Measurements from ENCODE around the gene ACCSL.

The ACCSL gene

DNA sequence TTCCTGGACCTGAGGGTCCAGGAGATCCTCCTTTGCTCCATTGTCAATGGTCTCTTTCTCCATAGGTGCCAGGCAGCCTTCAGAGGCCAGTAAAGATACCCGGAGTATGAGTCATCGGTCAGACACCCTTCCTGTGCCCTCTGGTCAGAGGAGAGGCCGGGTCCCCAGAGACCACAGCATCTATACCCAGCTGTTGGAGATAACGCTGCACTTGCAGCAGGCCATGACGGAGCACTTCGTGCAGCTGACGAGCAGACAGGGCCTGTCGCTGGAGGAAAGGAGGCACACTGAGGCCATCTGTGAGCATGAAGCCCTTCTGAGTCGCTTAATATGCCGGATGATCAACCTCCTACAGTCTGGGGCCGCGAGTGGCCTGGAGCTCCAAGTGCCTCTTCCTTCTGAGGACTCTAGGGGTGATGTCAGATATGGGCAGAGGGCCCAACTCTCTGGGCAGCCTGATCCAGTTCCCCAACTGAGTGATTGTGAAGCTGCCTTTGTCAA lies at the start of gene ACCSL:
Gene ACCSL, plus strand, starts transcription at position 51 of the 501 bp plus-strand sequence. Its CDS starts 56 bp downstream, at position 107.
- H3K27ac Mint-ChIP-seq, result no peak within 1 kb of the TSS
- no peaks in the 10 kb centered on the region for H3K4me1 Mint-ChIP-seq (ENCODE audit: low read depth)
- H3K36me3 Mint-ChIP-seq, result no peaks in the 10 kb centered on the region
- H3K9me3 Mint-ChIP-seq (ENCODE audit: low read depth), result no peaks in the 10 kb centered on the region
- H3K4me3 Mint-ChIP-seq, result no peak within 1 kb of the TSS
- peaks cover 3% of the 10 kb centered on the region for H3K27me3 Mint-ChIP-seq

DNA sequence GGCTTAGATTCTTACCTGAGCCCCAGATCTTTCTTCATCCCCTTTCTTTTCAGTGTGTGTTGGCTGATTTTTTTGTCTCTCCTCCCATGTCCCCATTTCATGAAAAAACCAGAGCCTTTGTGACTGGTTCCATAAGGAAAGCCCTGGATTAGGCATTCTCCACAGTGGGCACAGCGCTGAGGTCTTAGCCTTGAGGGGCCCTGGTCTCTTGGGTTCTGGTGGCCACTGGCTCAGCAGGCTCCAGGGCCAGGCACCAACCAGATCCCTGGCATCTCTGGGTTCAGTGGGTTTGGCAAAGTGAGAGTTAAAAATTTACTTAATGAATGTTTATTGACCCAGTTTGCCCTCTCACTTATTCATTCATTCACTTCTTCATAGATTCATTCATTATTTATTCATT lies 49.5 kb upstream of the ACCSL start:
- Mint-ChIP-seq H3K27me3 (no peaks in the 10 kb centered on the region), H3K4me3 (no peak overlapping the region), H3K27ac (no peak overlapping the region), H3K4me1 (ENCODE audit: low read depth) (no peaks in the 10 kb centered on the region), H3K36me3 (no peaks in the 10 kb centered on the region), H3K9me3 (ENCODE audit: low read depth) (no peaks in the 10 kb centered on the region)

DNA sequence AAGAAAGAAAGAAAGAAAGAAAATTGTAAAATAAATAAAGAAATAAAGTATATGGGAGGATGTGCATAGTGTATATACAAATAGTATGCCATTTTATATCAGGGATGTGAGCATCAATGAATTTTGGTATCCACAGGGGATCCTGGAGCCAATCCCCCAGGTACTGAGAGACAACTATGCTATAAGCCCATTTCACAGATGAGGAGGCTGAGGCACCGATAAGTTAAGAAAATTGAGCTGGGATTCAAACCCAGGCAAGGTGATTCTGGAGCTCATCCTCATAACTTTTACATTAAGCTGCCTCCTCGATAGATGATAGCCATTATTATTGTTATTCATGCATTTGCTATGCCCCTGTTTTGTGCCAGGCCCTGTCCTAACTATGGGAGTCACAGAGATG lies 47.0 kb upstream of the ACCSL start:
- H3K27ac Mint-ChIP-seq, result no peak overlapping the region
- H3K4me1 Mint-ChIP-seq (ENCODE audit: low read depth), result no peaks in the 10 kb centered on the region
- no peaks in the 10 kb centered on the region for H3K36me3 Mint-ChIP-seq
- H3K9me3 Mint-ChIP-seq (ENCODE audit: low read depth), result no peaks in the 10 kb centered on the region
- no peak overlapping the region for H3K4me3 Mint-ChIP-seq
- H3K27me3 Mint-ChIP-seq, result no peaks in the 10 kb centered on the region

DNA sequence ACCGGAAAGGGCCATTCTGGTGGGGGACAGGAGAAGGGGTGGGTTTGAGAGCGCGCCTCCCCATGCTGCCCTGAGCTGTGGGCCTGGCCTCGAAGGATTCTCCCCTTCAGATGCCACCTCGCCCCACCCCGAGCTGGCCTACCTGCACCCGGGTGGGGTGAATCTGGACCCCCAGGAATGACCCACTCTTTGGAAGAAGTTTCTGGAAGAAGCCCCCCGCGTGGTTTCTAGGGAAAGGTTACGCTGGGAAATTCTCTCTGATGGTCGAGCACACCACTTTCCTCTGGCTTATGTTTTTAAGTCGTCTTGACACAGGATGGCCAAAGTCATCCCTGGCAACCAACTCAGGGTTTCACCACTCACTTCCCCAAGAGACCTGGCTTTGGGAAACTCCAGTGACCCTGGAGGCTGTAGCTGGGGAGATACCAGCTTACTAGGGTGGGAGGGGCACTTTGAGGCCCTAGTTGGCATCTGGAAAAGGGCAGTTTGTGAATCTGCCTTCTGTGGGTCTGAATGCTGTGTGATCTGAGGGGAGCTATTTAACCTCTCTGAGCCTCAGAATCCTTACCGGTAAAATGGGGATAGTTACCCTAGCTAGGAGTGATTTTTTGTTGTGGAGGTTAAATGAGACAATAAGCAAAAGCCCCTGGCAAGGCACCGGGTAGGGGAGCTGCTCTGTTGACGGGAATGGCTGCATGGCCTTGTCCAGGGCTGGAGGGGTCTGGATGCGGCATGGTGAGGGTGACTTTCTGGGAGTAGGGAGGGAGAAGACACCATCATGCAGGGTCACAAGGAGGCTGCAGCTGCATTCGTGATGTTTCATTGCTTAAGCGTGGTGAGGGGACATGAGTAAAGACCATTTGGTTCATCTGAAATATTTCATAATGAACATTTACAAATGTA lies 45.3 kb upstream of the ACCSL start:
- Mint-ChIP-seq H3K27me3 (no peaks in the 10 kb centered on the region), H3K4me1 (ENCODE audit: low read depth) (no peaks in the 10 kb centered on the region), H3K36me3 (no peaks in the 10 kb centered on the region), H3K9me3 (ENCODE audit: low read depth) (no peaks in the 10 kb centered on the region), H3K4me3 (no peak overlapping the region), H3K27ac (no peak overlapping the region)

DNA sequence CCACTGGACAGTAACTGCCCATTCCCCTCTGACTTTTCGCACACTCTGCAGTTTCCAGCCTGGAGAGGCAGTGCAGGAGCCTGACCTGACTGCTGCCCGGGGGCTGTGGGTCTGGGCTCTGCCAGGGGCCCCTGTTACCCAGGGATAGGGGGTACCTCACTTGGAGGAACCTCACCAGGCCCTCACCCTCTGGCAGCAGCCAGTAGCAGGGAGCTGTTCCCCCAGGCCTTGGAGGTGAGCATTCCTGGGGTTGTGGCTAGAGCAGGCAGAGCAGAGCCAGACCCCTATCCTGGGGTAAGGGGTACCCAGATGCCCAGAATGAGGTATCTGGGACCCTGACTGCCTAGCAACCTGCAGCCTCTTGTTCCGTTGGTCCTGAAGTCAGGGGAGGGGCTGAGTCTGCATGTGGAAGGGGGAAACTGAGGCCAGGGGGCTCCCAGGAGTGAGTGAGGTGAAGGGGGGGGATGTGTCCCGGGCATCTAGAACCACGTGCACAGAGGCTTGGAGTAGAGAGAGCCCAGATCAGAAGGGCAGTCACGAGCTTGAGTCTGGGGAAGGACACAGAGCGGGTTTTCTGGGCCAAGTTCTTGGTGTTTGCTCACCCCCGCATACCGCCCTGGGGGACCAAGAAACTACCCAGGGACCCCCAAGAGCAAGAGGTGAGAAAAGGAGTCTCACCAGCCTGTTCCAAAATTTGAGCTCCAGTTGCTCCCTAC lies 43.9 kb upstream of the ACCSL start:
- Mint-ChIP-seq H3K27ac (no peak overlapping the region), H3K4me1 (ENCODE audit: low read depth) (no peaks in the 10 kb centered on the region), H3K4me3 (no peak overlapping the region), H3K36me3 (no peaks in the 10 kb centered on the region), H3K9me3 (ENCODE audit: low read depth) (no peaks in the 10 kb centered on the region), H3K27me3 (no peaks in the 10 kb centered on the region)

DNA sequence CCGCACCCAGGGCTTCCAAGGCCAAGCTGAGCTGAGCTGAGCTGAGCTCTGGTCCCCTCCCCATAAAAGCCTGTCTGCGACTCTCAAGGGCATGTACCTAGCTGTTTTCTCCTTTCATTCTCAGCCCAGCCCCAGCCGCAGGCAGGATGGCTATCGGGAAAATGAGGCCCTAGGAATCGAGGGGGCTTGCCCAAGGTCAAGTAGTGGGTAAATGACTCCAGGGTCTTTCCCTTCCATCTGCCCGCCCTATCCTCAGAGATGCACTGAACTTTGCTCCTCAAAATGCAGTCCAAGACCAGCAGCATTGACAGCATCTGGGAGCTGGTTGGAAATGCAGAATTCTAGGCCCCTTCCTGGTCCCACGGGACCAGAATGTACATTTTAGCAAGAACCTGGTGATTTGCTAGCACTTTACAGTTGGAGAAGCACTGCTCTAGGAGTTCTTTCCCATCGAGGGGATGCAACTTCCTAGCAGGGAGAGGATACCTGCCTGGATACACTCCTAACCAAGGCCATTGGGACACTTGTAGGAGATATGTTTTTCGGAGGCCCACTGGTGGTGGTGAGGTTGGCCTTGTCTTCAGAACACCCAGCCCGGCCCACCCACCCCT lies 43.2 kb upstream of the ACCSL start:
- Mint-ChIP-seq H3K27me3 (no peaks in the 10 kb centered on the region), H3K4me3 (no peak overlapping the region), H3K27ac (no peak overlapping the region), H3K36me3 (no peaks in the 10 kb centered on the region), H3K4me1 (ENCODE audit: low read depth) (no peaks in the 10 kb centered on the region), H3K9me3 (ENCODE audit: low read depth) (no peaks in the 10 kb centered on the region)

DNA sequence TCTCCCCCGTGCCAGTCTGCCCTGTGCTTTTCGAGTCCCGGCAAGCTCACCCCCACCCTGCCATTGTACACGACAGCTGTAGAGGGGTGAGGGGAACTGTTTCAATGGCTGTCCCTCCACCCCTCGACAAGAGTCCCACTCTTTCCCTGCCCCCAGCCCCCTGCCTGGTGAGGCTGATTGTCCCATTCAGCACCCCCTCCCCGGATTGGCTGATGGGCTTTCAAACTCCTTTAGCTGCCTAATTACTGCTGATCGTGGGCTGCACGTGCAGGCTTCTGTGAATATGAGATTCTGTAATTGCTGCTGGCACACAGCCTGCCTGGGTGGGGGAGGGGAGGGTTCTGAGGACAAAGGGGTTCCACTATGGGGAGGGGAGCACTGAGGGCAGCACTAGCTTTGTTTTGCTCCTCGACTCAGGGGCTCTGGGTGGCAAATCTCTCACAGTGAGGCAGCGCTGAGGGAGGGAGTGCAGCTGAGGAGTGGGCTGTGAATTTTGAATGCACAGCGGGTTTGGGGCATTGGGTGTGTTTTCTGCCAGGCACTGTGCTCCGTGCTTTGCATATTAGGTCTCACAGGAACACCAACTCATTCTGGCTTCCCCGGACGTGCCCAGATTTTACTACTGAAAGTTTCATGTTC lies 42.6 kb upstream of the ACCSL start:
- Mint-ChIP-seq H3K4me1 (ENCODE audit: low read depth) (no peaks in the 10 kb centered on the region), H3K27me3 (peaks cover 1% of the 10 kb centered on the region), H3K36me3 (no peaks in the 10 kb centered on the region), H3K4me3 (no peak overlapping the region), H3K9me3 (ENCODE audit: low read depth) (no peaks in the 10 kb centered on the region), H3K27ac (no peak overlapping the region)

DNA sequence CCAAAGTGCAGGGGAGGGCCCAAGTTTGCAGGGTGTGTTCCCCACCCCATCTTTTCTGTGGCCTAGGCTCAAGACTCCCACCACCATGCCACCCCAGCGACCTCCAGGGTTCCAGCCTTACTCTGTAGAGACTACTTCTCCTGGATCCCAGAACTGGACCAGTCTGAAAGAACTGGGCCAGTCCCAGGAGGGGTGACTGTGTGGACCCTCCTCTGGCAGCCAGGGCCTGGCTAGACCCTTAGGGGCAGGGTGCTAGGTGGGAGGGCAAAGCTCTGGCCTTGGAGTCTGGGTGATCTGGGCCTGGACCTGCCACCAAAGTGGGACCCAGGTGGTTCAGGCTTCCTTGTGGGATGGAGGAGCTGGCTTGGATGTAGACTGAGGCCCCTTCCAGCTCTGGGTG lies 41.8 kb upstream of the ACCSL start:
- Mint-ChIP-seq H3K27me3 (peaks cover 1% of the 10 kb centered on the region), H3K9me3 (ENCODE audit: low read depth) (no peaks in the 10 kb centered on the region), H3K27ac (no peak overlapping the region), H3K4me1 (ENCODE audit: low read depth) (no peaks in the 10 kb centered on the region), H3K4me3 (no peak overlapping the region), H3K36me3 (no peaks in the 10 kb centered on the region)

DNA sequence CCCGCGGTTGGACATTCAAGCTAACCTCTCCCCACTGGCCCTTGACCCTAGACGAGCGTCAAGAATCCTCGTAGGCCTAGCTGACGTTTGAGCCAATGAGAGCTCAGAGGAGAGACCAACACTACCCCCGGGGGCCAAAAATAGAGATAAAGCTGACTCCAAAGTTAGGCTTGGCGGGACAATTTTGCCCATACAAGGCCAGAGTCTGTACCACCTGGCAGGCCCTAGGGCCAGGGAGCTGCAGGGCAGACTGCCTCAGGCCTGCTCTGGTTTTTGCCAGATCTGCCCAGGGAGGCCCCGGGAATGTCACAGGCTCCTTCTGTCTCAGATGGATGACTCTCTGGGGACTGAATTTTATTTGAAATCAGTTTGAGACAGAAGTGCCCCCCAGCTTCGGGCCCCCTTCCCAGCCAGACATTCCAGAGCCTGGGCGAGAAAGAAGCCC lies 40.8 kb upstream of the ACCSL start:
- Mint-ChIP-seq H3K27ac (no peak overlapping the region), H3K9me3 (ENCODE audit: low read depth) (no peaks in the 10 kb centered on the region), H3K4me3 (no peak overlapping the region), H3K4me1 (ENCODE audit: low read depth) (no peaks in the 10 kb centered on the region), H3K36me3 (no peaks in the 10 kb centered on the region), H3K27me3 (peaks cover 4% of the 10 kb centered on the region)

DNA sequence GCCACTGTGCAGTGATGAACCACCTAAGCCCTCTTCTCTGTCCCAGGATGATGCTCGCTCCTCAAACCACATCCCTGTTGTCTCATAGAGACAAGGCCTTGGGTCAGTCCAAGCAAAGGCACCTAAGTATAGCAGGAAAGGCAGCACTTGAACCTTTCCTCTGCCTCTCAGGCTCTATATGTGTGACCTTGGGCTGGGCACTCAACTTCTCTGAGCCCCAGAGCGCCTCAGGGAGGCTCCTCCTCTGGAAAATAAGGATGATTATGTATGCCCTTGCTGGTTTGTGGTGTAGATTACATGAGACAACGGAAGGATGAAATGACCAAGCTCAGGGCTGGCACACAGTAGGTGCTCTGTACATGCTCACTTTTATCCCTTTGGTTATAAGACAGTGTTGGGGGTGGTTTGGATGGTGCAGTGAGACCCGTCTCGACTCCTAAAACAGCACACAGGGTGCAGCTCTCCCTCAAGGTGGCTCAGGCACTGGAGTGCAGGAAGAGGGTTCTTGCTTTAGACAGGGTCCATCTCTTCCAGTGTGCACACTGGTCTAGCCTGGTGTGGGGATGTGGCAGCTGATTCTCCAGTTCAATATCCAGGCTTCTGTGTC lies 40.2 kb upstream of the ACCSL start:
- H3K36me3 Mint-ChIP-seq, result no peaks in the 10 kb centered on the region
- peaks cover 4% of the 10 kb centered on the region for H3K27me3 Mint-ChIP-seq
- H3K4me3 Mint-ChIP-seq, result no peak overlapping the region
- H3K27ac Mint-ChIP-seq, result no peak overlapping the region
- H3K4me1 Mint-ChIP-seq (ENCODE audit: low read depth), result no peaks in the 10 kb centered on the region
- no peaks in the 10 kb centered on the region for H3K9me3 Mint-ChIP-seq (ENCODE audit: low read depth)

DNA sequence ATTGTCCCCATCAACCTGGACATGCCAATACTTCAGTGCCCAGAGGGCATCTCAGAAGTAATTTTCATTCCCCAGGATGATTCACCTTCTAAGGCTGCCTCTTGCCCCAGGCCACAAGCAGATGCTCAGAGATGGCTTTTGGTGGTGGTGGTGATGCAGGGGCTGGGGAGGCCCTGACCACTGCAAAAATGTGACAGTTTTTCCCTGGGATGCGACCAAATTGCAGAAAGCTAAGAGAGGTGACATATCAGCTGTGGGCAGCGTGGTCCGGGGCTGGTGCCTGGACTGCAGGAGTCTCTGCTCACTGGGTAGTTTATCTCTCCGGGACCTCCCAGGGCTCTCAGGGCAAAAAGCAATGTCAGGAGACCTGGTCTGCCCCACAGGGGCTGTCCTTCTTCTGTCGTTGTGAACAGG lies 39.7 kb upstream of the ACCSL start:
- Mint-ChIP-seq H3K9me3 (ENCODE audit: low read depth) (no peaks in the 10 kb centered on the region), H3K27ac (no peak overlapping the region), H3K27me3 (peaks cover 4% of the 10 kb centered on the region), H3K4me3 (no peak overlapping the region), H3K4me1 (ENCODE audit: low read depth) (no peaks in the 10 kb centered on the region), H3K36me3 (no peaks in the 10 kb centered on the region)

DNA sequence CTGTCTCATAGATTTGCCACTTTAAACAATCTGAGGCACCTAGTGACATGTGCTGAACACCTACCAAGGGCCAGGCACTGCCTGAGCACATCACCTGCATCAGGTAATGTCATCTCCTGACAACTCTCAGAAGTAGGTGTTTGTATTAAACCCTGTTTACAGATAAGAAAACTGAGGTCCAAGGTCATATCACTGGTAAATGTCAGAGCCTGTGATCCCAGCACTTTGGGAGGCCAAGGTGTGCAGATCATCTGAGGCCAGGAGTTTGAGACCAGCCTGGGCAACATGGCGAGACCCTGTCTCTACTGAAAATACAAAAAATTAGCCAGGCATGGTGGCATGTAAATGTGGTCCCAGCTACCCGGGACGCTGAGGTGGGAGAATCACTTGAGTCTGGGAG lies 39.1 kb upstream of the ACCSL start:
- no peaks in the 10 kb centered on the region for H3K36me3 Mint-ChIP-seq
- H3K27me3 Mint-ChIP-seq, result peaks cover 4% of the 10 kb centered on the region
- H3K27ac Mint-ChIP-seq, result no peak overlapping the region
- no peaks in the 10 kb centered on the region for H3K9me3 Mint-ChIP-seq (ENCODE audit: low read depth)
- H3K4me1 Mint-ChIP-seq (ENCODE audit: low read depth), result no peaks in the 10 kb centered on the region
- no peak overlapping the region for H3K4me3 Mint-ChIP-seq

DNA sequence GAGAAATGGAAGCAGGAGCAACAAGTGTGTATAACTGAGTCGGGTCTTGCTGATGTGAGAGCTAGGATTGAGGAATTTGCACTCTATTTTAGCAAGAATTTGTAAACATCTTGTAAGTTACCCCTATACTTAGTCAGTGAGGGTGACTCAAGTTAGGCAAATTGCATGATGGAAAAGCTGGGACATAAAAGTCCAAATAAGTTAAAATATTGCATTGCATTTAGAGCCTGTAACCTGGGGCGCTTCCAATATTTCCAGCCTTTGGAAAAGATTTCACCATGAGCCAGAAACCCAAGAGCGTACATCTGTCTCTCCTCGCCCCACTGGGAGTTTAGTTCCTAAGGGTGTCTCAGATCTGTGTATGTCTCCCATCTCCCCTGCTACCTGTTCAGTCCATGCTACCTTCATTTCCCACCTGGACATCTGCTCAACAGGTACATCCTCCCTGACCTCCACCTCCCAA lies 37.0 kb upstream of the ACCSL start:
- Mint-ChIP-seq H3K27me3 (peaks cover 4% of the 10 kb centered on the region), H3K27ac (no peak overlapping the region), H3K36me3 (no peaks in the 10 kb centered on the region), H3K4me1 (ENCODE audit: low read depth) (no peaks in the 10 kb centered on the region), H3K9me3 (ENCODE audit: low read depth) (no peaks in the 10 kb centered on the region), H3K4me3 (no peak overlapping the region)

DNA sequence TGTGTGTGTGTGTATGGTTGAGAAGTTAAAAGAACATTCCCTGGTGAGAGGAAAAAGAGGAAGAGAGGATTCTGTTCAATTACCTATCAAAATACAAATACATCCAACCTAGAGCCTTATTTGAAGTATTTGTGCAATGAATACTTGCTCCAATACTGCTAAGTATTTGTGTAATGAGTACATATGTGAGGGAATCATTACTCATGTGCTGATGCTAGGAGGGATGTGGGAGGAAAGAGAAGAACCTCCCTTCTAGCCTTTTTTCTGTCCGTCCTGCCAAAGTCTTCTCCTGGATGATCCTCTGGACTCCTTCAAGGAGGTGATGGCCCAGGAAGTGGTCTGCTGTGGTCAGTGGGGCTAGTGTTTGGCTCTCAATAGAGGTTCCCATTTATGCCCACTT lies 36.0 kb upstream of the ACCSL start:
- Mint-ChIP-seq H3K27me3 (peaks cover 4% of the 10 kb centered on the region), H3K27ac (no peak overlapping the region), H3K4me3 (no peak overlapping the region), H3K9me3 (ENCODE audit: low read depth) (no peaks in the 10 kb centered on the region), H3K4me1 (ENCODE audit: low read depth) (no peaks in the 10 kb centered on the region), H3K36me3 (no peaks in the 10 kb centered on the region)
